AG04450 (cell line): ENCODE measurements around the gene BTBD18. TPM values are rescaled to one million over a fixed set of nuclear protein-coding genes. Genes with fewer than 3 reads are reported as not detected.

Experiments
- CTCF ChIA-PET: fragments of 300-600, 350-600 bp; formaldehyde crosslinking; extraction: SDS; loops from one replicate; lab custom pipeline; 2022; ENCODE audit warnings: antibody characterized with exemption, inconsistent platforms; lab: Charles Lee
- POLR2A ChIA-PET: fragments of 350-600 bp; formaldehyde crosslinking; extraction: SDS; loops from one replicate; lab custom pipeline; 2021; ENCODE audit warnings: antibody characterized with exemption, inconsistent platforms; lab: Yijun Ruan, JAX
- DNase-seq: peaks from one replicate; pipeline ENCODE4 v3.0.0-alpha.2; 2011; ENCODE audit warnings: low read depth, low spot score
- H3K27ac ChIP-seq: one replicate; pipeline ENCODE4 v1.5.1; 2012; ENCODE audit warnings: low read depth, low read length, control low read depth
- H3K27me3 ChIP-seq: one replicate; pipeline ENCODE4 v1.6.0; 2012; ENCODE audit warnings: low read length; ENCODE audit not compliant: control insufficient read depth, insufficient read depth
- H3K4me3 ChIP-seq: 2 replicates; pipeline ENCODE4 v1.5.1; 2011; ENCODE audit warnings: mild to moderate bottlenecking, low read depth, low read length, control low read depth
- H3K9me3 ChIP-seq: 2 replicates; pipeline ENCODE4 v1.5.1; 2012; ENCODE audit warnings: low read length; ENCODE audit not compliant: control insufficient read depth, insufficient read depth
- CTCF ChIP-seq: IDR thresholded peaks from 2 replicates; pipeline ENCODE4 v1.5.1; 2011; ENCODE audit warnings: low read depth, low read length, control low read depth, inconsistent platforms
- polyA plus RNA-seq: library from polyadenylated mRNA; depleted of rRNA; stranded (reverse); fragments of >200 nt; gene quantifications from 2 replicates; pipeline ENCODE4 v1.2.3, GENCODE V29; 2011

The BTBD18 gene
- polyA plus RNA-seq, 1 experiment: not detected

- ChIA-PET POLR2A (no interaction called here), CTCF (interaction anchor here (1.2 to 9.7 kb wide), 5 partner anchors 9 to 736 kb away, joined by 3 to 70 read pairs (median 4); no protein-coding TSS in a partner anchor)
- H3K27ac ChIP-seq: no peak overlapping the region
- no peaks in the 10 kb centered on the region for H3K27me3 ChIP-seq
- no peak for TF ChIP-seq CTCF
- no peak overlapping the region for H3K4me3 ChIP-seq
- H3K9me3 ChIP-seq: no peaks in the 10 kb centered on the region; the same call in 1 of the 2 replicates
- no peak for DNase-seq
Measured at GRCh38 chr11:57788703-57789088, 37.1 kb upstream of the BTBD18 start.

- H3K4me3 ChIP-seq: no peak overlapping the region
- no peak for TF ChIP-seq CTCF
- H3K27me3 ChIP-seq: no peaks in the 10 kb centered on the region
- POLR2A ChIA-PET: interaction anchor here (0.6 kb wide), 1 partner anchor 13 kb away, joined by 6 read pairs; no protein-coding TSS in a partner anchor
- H3K9me3 ChIP-seq: no peaks in the 10 kb centered on the region; the same call in 1 of the 2 replicates
- DNase-seq: no peak
- CTCF ChIA-PET: interaction anchor here (0.8 to 9.7 kb wide), 5 partner anchors 9 to 736 kb away, joined by 3 to 70 read pairs (median 4); no protein-coding TSS in a partner anchor
- H3K27ac ChIP-seq: no peak overlapping the region
Measured at GRCh38 chr11:57787920-57788702, 36.5 kb upstream of the BTBD18 start.

- H3K4me3 ChIP-seq: no peak overlapping the region
- DNase-seq: no peak
- ChIA-PET CTCF (interaction anchor here (0.8 to 9.7 kb wide), 2 partner anchors 10 to 13 kb away, joined by 3 to 70 read pairs; no protein-coding TSS in a partner anchor), POLR2A (interaction anchor here (0.6 kb wide), 1 partner anchor 12 kb away, joined by 6 read pairs; no protein-coding TSS in a partner anchor)
- H3K9me3 ChIP-seq: no peaks in the 10 kb centered on the region; the same call in 1 of the 2 replicates
- H3K27ac ChIP-seq: no peak overlapping the region
- TF ChIP-seq CTCF: no peak
- H3K27me3 ChIP-seq: no peaks in the 10 kb centered on the region
Measured at GRCh38 chr11:57787006-57787604, 35.5 kb upstream of the BTBD18 start.

GRCh38 chr11:57786436-57786835, 34.8 kb upstream of the BTBD18 start:
- no peak for TF ChIP-seq CTCF
- Histone ChIP-seq H3K9me3 (no peaks in the 10 kb centered on the region; the same call in 1 of the 2 replicates), H3K27me3 (no peaks in the 10 kb centered on the region), H3K4me3 (no peak overlapping the region), H3K27ac (no peak overlapping the region)
- ChIA-PET POLR2A (no interaction called here), CTCF (interaction anchor here (9.7 kb wide), 1 partner anchor 14 kb away, joined by 70 read pairs; no protein-coding TSS in a partner anchor)
- DNase-seq: no peak
